ENCODE data around the gene TNIK.
"Not testable (repeated sequence)": the region's sequence is repeated elsewhere in the genome, so short reads cannot be mapped to it uniquely, and the experiment has no call there.

Gene TNIK

DNA sequence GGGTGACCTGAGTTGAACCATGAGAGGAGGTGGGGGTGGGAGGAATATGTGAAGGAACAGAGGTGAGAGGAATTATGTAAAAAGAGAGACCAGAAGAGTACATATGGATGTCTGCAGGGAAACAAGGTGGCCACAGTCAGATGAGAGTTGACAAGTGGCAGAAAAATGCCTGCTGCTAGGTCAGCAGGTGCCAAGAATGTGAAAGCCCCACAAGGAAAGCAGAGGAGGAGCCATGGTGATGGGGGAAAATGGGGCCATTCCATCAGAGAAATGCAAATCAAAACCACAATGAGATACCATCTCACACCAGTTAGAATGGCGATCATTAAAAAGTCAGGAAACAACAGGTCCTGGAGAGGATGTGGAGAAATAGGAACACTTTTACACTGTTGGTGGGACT, 156.2 kb downstream of the TNIK start:
- H3K4me3 ChIP-seq (ENCODE audit: low read length); H3K9me3 ChIP-seq (ENCODE audit: control insufficient read depth, low read length); H3K4me1 ChIP-seq (ENCODE audit: control insufficient read depth, insufficient read depth, low read length); H3K27me3 ChIP-seq (ENCODE audit: control insufficient read depth, insufficient read depth, low read length); H3K9ac ChIP-seq (ENCODE audit: low read length); H3K36me3 ChIP-seq (ENCODE audit: control insufficient read depth, insufficient read depth, low read length): not testable (repeated sequence)

DNA sequence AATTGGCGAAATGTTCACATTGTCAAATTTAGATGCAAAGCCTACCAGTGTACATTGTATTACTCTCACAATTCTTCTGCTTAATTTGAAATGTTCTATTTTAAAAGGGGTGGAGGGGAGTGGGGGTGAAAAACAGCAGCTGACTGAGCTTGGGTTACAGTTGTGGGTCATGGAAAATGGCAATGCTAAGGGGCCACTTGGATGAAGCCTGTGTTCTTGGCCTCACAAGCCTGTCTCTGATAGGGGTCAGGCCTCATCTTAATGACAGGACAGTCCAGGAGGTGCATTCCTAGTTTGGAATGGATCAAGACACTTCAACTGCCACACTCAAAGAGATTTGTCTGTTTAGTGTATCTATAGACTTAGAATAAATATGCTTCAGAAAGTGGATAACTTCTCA, 158.2 kb downstream of the TNIK start:
- Histone ChIP-seq H3K4me3 (ENCODE audit: low read length) (no peak overlapping the region), H3K9me3 (ENCODE audit: control insufficient read depth, low read length) (no peaks in the 10 kb centered on the region), H3K36me3 (ENCODE audit: control insufficient read depth, insufficient read depth, low read length) (no peaks in the 10 kb centered on the region), H3K9ac (ENCODE audit: low read length) (no peak overlapping the region), H3K4me1 (ENCODE audit: control insufficient read depth, insufficient read depth, low read length) (no peaks in the 10 kb centered on the region), H3K27me3 (ENCODE audit: control insufficient read depth, insufficient read depth, low read length) (no peaks in the 10 kb centered on the region)

DNA sequence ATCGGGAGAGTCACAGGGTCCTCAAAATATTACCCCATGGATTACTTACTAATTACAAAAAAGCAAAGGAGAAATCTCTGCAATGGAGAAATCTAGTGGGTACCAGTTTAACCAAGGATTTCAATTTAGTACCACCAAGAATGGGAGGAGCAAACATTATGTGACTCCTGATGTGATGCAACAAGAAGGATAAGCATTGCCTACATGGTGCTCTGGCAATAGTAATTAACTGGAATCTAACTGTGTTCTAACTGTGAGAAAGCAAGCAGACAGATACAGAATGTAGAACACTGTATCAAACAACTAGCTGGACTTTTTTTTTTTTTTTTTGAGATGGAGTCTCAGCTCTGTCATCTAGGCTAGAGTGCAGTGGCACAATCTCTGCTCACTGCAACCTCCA, 159.2 kb downstream of the TNIK start:
- Histone ChIP-seq H3K9me3 (ENCODE audit: control insufficient read depth, low read length) (no peaks in the 10 kb centered on the region), H3K36me3 (ENCODE audit: control insufficient read depth, insufficient read depth, low read length) (no peaks in the 10 kb centered on the region), H3K4me3 (ENCODE audit: low read length) (no peak overlapping the region), H3K4me1 (ENCODE audit: control insufficient read depth, insufficient read depth, low read length) (no peaks in the 10 kb centered on the region), H3K27me3 (ENCODE audit: control insufficient read depth, insufficient read depth, low read length) (no peaks in the 10 kb centered on the region), H3K9ac (ENCODE audit: low read length) (no peak overlapping the region)

DNA sequence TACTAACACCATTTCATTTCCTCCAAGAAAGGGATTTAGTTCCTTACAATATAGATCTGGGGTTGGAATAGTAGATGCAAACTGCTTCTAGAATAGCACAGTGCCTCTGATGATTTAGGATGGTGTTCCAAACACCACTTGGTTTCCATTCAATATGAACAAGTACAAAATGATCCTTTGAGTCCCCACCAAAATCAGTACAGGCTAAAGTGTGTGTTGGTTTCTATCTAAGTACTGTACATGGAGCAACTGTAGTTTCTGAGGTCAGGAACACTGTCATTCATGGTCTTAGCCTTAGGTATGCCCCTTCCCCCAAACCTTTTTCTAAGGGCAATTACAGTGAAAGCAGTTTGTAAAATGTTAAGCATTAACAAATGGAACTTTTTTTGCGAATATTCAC, 162.3 kb downstream of the TNIK start:
- Histone ChIP-seq H3K27me3 (ENCODE audit: control insufficient read depth, insufficient read depth, low read length) (no peaks in the 10 kb centered on the region), H3K4me3 (ENCODE audit: low read length) (no peak overlapping the region), H3K9me3 (ENCODE audit: control insufficient read depth, low read length) (no peaks in the 10 kb centered on the region), H3K36me3 (ENCODE audit: control insufficient read depth, insufficient read depth, low read length) (no peaks in the 10 kb centered on the region), H3K9ac (ENCODE audit: low read length) (no peak overlapping the region), H3K4me1 (ENCODE audit: control insufficient read depth, insufficient read depth, low read length) (no peaks in the 10 kb centered on the region)

DNA sequence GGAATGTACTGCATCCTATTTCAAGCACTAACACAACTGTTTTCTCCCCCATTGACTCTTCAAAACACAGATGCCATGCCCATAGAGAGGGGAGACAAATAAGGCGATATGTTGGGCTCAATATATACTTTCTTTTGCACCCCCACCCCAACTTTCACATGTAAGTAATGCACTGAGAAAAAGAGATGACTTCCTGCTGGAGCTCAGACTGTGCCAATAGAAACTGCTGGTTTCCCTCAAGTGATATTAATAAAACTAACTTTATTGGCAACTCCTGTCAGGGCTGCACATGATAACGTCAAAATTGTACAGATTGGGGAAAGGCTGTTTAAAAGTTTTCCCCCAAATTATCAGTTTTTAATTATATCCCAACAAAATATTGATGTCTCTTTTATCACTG, 163.0 kb downstream of the TNIK start:
- no peaks in the 10 kb centered on the region for H3K36me3 ChIP-seq (ENCODE audit: control insufficient read depth, insufficient read depth, low read length)
- no peak overlapping the region for H3K4me3 ChIP-seq (ENCODE audit: low read length)
- no peak overlapping the region for H3K9ac ChIP-seq (ENCODE audit: low read length)
- no peaks in the 10 kb centered on the region for H3K4me1 ChIP-seq (ENCODE audit: control insufficient read depth, insufficient read depth, low read length)
- H3K9me3 ChIP-seq (ENCODE audit: control insufficient read depth, low read length): no peaks in the 10 kb centered on the region
- H3K27me3 ChIP-seq (ENCODE audit: control insufficient read depth, insufficient read depth, low read length): no peaks in the 10 kb centered on the region

DNA sequence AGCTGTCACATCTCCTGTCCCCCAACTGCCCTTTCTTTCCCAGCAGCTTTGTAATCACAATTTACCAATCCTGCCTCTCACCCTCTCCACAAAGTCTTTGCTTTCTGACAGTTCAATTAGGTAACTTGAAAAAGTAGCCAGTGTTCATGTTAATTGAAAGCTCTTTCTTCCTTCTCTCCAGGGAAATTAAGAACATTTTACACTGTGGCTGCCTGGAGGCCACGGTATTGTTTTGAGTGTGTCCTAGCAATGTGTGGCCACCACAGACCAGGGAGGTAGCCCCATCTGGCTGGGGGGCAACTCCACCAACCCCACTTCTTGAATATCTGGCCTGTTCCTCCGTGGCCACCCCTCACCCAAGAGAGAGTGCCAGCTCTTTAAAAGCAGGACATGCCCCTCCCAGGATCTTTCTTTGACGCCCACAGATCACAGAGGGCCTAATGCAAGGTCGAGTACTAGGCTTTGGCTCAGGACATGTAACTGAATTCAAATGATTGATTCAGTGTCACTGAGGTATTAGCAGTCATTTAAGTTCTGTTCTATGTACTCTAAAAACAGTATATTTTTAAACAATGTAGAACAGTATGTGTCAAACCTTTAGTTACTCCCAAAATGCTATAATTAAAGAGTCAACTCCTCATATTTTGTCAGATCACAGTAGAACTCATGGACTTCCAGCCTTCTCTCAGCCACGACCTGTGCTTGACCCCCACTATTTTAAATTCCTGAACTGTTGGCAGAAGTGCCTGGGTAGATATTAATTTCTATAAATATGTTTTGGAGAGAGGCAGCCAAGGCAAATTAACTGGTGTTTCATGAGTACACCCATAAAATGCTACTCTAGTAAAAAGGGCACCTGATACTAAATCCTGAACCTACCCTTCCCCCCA, 164.5 kb downstream of the TNIK start:
- Histone ChIP-seq H3K9ac (ENCODE audit: low read length) (no peak overlapping the region), H3K36me3 (ENCODE audit: control insufficient read depth, insufficient read depth, low read length) (no peaks in the 10 kb centered on the region), H3K9me3 (ENCODE audit: control insufficient read depth, low read length) (no peaks in the 10 kb centered on the region), H3K4me3 (ENCODE audit: low read length) (no peak overlapping the region), H3K4me1 (ENCODE audit: control insufficient read depth, insufficient read depth, low read length) (no peaks in the 10 kb centered on the region), H3K27me3 (ENCODE audit: control insufficient read depth, insufficient read depth, low read length) (no peaks in the 10 kb centered on the region)

DNA sequence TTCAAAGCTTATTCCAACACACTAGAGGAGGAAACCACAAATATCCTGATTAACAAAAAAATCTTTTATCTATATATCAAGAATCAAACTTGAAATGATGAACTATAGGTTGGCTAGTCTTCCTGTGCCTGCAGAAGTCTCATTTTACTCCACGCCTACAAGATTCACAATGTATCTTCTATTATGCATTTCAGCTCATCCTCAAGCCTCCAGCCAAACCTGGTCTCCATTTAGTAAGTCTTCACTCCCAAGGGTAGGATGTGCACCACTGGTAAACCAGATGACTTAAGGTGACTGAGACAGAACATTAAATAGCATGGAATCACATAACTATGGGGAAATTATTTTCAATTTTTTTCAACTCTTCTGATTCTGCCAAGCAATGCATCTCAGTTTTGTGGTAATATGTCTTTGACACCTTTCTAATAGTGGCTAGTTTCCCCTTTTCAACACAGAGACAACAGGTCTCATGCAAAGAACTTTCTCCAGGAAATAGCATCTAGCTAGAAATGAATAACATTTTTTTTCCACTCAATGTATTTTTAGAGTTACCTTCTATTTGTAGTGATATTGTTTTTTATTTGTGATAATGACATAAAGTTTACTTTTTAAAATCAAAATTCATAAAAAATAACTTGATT, 166.9 kb downstream of the TNIK start:
- Histone ChIP-seq H3K4me3 (ENCODE audit: low read length) (no peak overlapping the region), H3K9me3 (ENCODE audit: control insufficient read depth, low read length) (no peaks in the 10 kb centered on the region), H3K36me3 (ENCODE audit: control insufficient read depth, insufficient read depth, low read length) (no peaks in the 10 kb centered on the region), H3K9ac (ENCODE audit: low read length) (no peak overlapping the region), H3K4me1 (ENCODE audit: control insufficient read depth, insufficient read depth, low read length) (no peaks in the 10 kb centered on the region), H3K27me3 (ENCODE audit: control insufficient read depth, insufficient read depth, low read length) (no peaks in the 10 kb centered on the region)

DNA sequence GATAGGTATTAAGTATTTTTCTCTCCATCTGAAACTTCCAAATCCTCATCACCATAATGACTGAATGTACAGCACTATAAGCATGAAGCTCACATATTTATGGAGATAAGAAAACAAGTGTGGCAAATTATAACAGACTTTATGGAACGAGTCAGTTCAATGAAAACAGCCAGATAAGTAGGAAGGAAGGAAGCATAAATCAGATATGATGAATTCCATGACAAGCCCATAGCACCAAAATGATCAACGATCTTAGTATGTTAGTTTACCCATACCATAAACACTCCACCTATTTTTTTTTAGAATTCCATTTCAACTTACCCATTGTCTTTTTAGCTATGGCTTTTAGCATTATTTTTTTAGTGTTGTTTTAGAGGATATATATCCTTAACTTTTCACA, 169.5 kb downstream of the TNIK start:
- H3K27me3 ChIP-seq (ENCODE audit: control insufficient read depth, insufficient read depth, low read length): no peaks in the 10 kb centered on the region
- no peaks in the 10 kb centered on the region for H3K4me1 ChIP-seq (ENCODE audit: control insufficient read depth, insufficient read depth, low read length)
- no peaks in the 10 kb centered on the region for H3K36me3 ChIP-seq (ENCODE audit: control insufficient read depth, insufficient read depth, low read length)
- no peaks in the 10 kb centered on the region for H3K9me3 ChIP-seq (ENCODE audit: control insufficient read depth, low read length)
- H3K4me3 ChIP-seq (ENCODE audit: low read length): no peak overlapping the region
- H3K9ac ChIP-seq (ENCODE audit: low read length): no peak overlapping the region

DNA sequence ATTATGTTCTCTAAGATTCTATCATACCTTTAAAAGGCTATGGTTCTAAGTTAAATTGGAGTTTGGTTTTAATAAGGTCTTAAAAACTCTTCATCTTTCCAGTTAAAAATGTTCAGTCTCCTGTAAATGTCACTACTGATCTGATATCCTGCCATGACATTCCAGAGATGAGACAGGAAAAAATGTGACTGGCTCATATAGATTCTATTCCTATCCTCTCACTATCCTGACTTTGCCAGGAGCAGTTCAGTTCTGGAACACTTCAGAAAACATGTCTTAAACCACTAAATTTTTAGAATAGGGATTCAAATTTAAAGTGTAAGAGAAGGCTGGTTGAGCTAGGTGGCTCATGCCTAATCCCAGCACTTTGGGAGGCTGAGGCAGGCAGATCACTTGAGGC, 170.9 kb downstream of the TNIK start:
- no peaks in the 10 kb centered on the region for H3K9me3 ChIP-seq (ENCODE audit: control insufficient read depth, low read length)
- H3K4me1 ChIP-seq (ENCODE audit: control insufficient read depth, insufficient read depth, low read length): no peaks in the 10 kb centered on the region
- no peak overlapping the region for H3K4me3 ChIP-seq (ENCODE audit: low read length)
- no peak overlapping the region for H3K9ac ChIP-seq (ENCODE audit: low read length)
- no peaks in the 10 kb centered on the region for H3K27me3 ChIP-seq (ENCODE audit: control insufficient read depth, insufficient read depth, low read length)
- H3K36me3 ChIP-seq (ENCODE audit: control insufficient read depth, insufficient read depth, low read length): no peaks in the 10 kb centered on the region

DNA sequence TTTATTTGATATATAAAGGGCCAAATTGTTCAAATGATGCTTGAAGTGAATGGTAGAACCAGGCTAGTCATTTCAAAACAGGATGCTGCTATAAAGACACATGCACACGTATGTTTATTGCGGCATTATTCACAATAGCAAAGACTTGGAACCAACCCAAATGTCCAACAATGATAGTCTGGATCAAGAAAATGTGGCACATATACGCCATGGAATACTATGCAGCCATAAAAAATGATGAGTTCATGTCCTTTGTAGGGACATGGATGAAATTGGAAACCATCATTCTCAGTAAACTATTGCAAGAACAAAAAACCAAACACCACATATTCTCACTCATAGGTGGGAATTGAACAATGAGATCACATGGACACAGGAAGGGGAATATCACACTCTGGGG, 172.4 kb downstream of the TNIK start:
- not testable (repeated sequence) for H3K27me3 ChIP-seq (ENCODE audit: control insufficient read depth, insufficient read depth, low read length); H3K9ac ChIP-seq (ENCODE audit: low read length); H3K4me3 ChIP-seq (ENCODE audit: low read length); H3K36me3 ChIP-seq (ENCODE audit: control insufficient read depth, insufficient read depth, low read length); H3K9me3 ChIP-seq (ENCODE audit: control insufficient read depth, low read length); H3K4me1 ChIP-seq (ENCODE audit: control insufficient read depth, insufficient read depth, low read length)

DNA sequence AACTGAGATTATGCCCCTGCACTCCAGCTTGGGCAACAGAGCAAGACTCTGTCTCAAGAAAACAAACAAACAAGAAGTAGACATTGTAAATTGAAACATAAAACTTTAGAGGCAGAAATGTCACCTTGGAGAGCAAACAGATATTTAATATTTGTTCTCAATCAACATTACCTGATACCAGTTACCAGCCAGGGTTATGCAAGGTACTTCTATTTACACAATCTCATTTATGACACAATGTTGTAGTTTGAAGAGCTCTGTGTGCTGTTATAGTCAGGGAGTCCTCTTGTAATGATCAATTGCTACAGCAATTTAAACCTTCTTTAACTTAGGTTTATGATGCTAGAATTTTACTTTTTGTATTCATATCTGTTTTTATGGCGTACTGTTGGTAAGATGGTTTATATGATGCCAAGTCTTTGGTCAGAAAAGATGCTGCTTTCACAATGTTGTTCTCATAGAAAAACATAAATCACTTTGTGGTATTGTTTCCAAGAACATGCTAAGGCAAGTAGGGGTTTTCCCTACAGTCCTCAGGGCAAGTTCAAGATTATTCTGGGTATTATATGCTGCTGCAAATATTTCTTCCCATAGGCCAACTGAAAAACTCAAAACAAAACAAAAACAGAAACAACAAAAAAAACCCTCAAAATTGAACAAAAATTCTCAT, 173.5 kb downstream of the TNIK start:
- Histone ChIP-seq H3K36me3 (ENCODE audit: control insufficient read depth, insufficient read depth, low read length) (no peaks in the 10 kb centered on the region), H3K4me3 (ENCODE audit: low read length) (no peak overlapping the region), H3K9me3 (ENCODE audit: control insufficient read depth, low read length) (no peaks in the 10 kb centered on the region), H3K4me1 (ENCODE audit: control insufficient read depth, insufficient read depth, low read length) (peaks cover 3% of the 10 kb centered on the region), H3K27me3 (ENCODE audit: control insufficient read depth, insufficient read depth, low read length) (no peaks in the 10 kb centered on the region), H3K9ac (ENCODE audit: low read length) (no peak overlapping the region)

DNA sequence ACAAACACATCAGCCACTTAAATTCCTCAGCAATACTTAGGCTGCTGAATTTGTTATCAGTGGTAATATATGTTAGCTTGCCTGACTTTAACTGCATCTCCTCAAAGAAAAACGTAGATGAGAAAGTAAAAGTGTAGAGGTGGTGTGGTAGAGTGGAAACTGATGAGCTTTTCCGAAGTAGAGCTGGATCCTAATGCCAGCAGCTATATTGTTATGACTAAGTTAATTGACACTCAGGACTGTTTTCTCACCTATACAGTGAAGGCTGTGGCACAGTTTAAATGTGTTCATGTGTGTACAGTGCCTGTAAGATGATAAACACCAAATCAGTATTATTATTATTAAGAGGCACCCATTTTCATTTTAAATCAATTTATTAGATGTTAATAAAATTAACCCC, 174.9 kb downstream of the TNIK start:
- Histone ChIP-seq H3K4me1 (ENCODE audit: control insufficient read depth, insufficient read depth, low read length) (peaks cover 4% of the 10 kb centered on the region), H3K36me3 (ENCODE audit: control insufficient read depth, insufficient read depth, low read length) (no peaks in the 10 kb centered on the region), H3K9me3 (ENCODE audit: control insufficient read depth, low read length) (no peaks in the 10 kb centered on the region), H3K9ac (ENCODE audit: low read length) (no peak overlapping the region), H3K27me3 (ENCODE audit: control insufficient read depth, insufficient read depth, low read length) (no peaks in the 10 kb centered on the region), H3K4me3 (ENCODE audit: low read length) (no peak overlapping the region)

All from mucosa of stomach (tissue), 1 donor.